H1 (cell line): Measurements from ENCODE around the gene TWIST2. TPM values are rescaled to one million over a fixed set of nuclear protein-coding genes. Genes with fewer than 3 reads are reported as not detected.

Experiments
- E2F6 ChIP-seq: IDR thresholded peaks from 2 replicates; pipeline ENCODE4 v1.6.1; 2012; ENCODE audit warnings: inconsistent platforms
- polyA plus RNA-seq, 7 experiments: library from polyadenylated mRNA; depleted of rRNA in 3 of 7; stranded (reverse) in 5 of 7; unstranded in 2 of 7; fragments of >200 nt in 5 of 7; fragments of 200-250 nt in 2 of 7; gene quantifications; 1 replicate in 5 of 7; 2 replicates in 1 of 7; 4 replicates in 1 of 7; pipeline versions ENCODE4 v1.2.1 to v1.2.3, GENCODE V29; 2011 to 2013; ENCODE audit warnings: missing spikeins in 2 of 7, mixed read lengths in 2 of 7
- total RNA-seq: library from RNA; stranded (reverse); fragmentation: NEBNext Ultra II Directional; extraction: Animal tissue kit (Norgen Biotek cat#: 25700); gene quantifications from 2 replicates; pipeline ENCODE4 v1.2.1, GENCODE V29; 2021

TWIST2 gene
- total and polyA plus RNA-seq, 2 of the 8 experiments (the other 6 are each of a cell fraction or from before 2014, with no cell fraction given): 2.6 to 4.3 TPM

- no peak for TF ChIP-seq E2F6
- TF ChIP-seq, all 59 proteins: peak for 0
Observed at GRCh38 chr2:238831177-238831576, 16.7 kb upstream of the TWIST2 start (continued).
